DND-41 (cell line): ENCODE results near the gene BCO1.

Experiments used
- EZH2 ChIP-seq: IDR thresholded peaks from 3 replicates; pipeline ENCODE4 v1.6.1; 2012; ENCODE audit warnings: borderline replicate concordance, low read depth, mild to moderate bottlenecking, moderate library complexity, low read length, inconsistent platforms; ENCODE audit not compliant: severe bottlenecking
- TF ChIP-seq, protein P1 (sequence below): IDR thresholded peaks from 2 replicates; pipeline ENCODE4 v1.5.1; 2012; ENCODE audit warnings: borderline replicate concordance, low read length, moderate library complexity, mild to moderate bottlenecking; ENCODE audit not compliant: poor library complexity, severe bottlenecking; ENCODE audit errors: extremely low read depth

DNA sequence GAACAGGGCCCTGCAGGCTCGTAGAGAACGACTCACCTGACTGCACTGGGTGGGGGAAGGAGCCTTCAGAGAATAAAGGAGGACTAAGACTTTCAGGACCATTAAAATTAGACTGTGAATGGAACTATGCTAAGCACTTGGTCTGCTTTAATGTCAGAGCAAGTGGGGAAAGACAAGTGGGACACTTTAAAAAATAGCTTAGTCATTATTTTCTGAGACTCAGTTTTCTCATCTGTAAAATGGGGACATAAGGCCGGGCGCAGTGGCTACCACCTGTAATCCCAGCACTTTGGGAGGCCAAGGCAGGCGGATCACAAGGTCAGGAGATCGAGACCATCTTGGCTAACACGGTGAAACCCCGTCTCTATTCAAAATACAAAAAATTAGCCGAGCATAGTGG lies 19.3 kb upstream of the BCO1 start:
- TF ChIP-seq, protein P1, sequence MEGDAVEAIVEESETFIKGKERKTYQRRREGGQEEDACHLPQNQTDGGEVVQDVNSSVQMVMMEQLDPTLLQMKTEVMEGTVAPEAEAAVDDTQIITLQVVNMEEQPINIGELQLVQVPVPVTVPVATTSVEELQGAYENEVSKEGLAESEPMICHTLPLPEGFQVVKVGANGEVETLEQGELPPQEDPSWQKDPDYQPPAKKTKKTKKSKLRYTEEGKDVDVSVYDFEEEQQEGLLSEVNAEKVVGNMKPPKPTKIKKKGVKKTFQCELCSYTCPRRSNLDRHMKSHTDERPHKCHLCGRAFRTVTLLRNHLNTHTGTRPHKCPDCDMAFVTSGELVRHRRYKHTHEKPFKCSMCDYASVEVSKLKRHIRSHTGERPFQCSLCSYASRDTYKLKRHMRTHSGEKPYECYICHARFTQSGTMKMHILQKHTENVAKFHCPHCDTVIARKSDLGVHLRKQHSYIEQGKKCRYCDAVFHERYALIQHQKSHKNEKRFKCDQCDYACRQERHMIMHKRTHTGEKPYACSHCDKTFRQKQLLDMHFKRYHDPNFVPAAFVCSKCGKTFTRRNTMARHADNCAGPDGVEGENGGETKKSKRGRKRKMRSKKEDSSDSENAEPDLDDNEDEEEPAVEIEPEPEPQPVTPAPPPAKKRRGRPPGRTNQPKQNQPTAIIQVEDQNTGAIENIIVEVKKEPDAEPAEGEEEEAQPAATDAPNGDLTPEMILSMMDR, result no peak
- TF ChIP-seq EZH2, result no peak
